ENCODE results near the gene ALG2. TPM values are rescaled to one million over a fixed set of nuclear protein-coding genes. Genes with fewer than 3 reads are reported as not detected.
A peak's percentile ranks its signal among the peaks of the same experiment; 100 is the strongest.

Gene ALG2
- total and polyA plus RNA-seq, 2 of the 13 experiments (the other 11 are each of a cell fraction or from before 2014, with no cell fraction given): 46.2 to 49.0 TPM

DNA sequence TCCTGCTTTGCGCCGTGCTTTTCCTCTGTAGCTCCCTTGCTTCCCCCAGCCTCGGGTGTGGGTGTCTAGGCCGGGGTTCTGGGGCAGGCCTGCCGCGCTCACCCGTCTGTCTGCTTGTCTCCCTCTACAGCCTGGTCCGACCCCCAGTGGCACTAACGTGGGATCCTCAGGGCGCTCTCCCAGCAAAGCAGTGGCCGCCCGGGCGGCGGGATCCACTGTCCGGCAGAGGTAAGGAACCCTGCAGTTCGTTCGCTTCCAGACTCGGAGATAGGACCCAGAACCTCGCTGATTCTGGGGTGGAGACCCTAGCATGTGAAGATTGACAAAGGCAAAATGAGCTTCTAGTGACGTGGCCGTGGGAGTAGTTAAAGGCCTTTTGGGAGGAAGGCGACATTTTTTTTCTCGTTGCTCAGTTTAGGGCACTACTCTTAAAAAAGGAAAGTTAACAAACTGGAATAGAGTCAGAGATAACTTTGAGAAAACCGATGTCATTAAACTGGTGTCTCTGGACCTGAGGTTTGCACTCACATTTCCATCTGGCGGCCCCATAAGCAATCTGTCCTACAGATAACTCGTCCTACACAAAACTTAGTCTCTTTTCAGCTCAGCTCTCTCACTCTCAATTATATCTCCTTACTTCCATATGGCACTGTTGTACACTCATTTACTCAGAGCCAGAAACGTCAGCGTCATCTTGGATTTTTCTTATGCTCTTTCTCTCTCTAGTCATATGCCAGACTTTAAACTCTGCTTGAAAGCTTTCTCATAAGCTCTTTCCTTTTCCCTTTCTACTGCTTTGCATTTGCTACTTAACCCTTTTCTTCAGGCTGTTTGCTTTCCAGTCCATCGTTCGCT lies 901 bp upstream of the ALG2 start (continued):
- TF ChIP-seq ZNF333 (CRISPR knock-in tag; IDR thresholded peaks at IDR 0.05; ENCODE audit: borderline replicate concordance) (0 out of 2 replicates have a peak, but pooled peaks have one; percentile 33), MED8 (CRISPR knock-in tag; IDR thresholded peaks at IDR 0.05; ENCODE audit: insufficient replicate concordance) (peak; percentile 25), GFI1 (CRISPR knock-in tag; IDR thresholded peaks at IDR 0.05; ENCODE audit: borderline replicate concordance) (no peak), MTF1 (CRISPR knock-in tag; IDR thresholded peaks at IDR 0.05) (no peak)
- TF ChIP-seq, protein P1, sequence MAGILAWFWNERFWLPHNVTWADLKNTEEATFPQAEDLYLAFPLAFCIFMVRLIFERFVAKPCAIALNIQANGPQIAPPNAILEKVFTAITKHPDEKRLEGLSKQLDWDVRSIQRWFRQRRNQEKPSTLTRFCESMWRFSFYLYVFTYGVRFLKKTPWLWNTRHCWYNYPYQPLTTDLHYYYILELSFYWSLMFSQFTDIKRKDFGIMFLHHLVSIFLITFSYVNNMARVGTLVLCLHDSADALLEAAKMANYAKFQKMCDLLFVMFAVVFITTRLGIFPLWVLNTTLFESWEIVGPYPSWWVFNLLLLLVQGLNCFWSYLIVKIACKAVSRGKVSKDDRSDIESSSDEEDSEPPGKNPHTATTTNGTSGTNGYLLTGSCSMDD (CRISPR knock-in tag; IDR thresholded peaks at IDR 0.05): no peak

- no CpG with 5 or more reads among the region's 25 CpGs for WGBS (ENCODE audit: low lambda C conversion rate)
- in situ Hi-C loops (cut with HindIII; ENCODE audit: extremely low pct_ligation_motif_present, low pct_unique_long_range_greater_than_20kb): no loop called here
- Histone ChIP-seq H3K4me2 (ENCODE audit: low read depth, low read length) (peak overlapping the region; percentile 78), H3K4me1 (ENCODE audit: insufficient read depth, low read length) (peaks cover 52% of the 10 kb centered on the region), H3K27ac (ENCODE audit: extremely low read length, insufficient read depth, low read length) (peak overlapping the region; percentile 99), H4K20me1 (ENCODE audit: insufficient read depth, low read length) (peaks cover 22% of the 10 kb centered on the region), H3K36me3 (replicated peaks in 1 of 2; ENCODE audit: control insufficient read depth in 1 of 2, insufficient read depth in 2 of 2, low read length in 2 of 2) (peaks cover 4 to 24% of the 10 kb centered on the region in 2 experiments), H3K27me3 (ENCODE audit: control insufficient read depth in 1 of 2, insufficient read depth in 2 of 2, low read length in 2 of 2) (no peaks in the 10 kb centered on the region; a peak in 1 of 5 replicates), H3K9ac (ENCODE audit: insufficient read depth, low read depth, low read length) (peak overlapping the region; percentile 98), H3K4me3 (replicated peaks in 1 of 3; ENCODE audit: insufficient read depth in 1 of 3, low read depth in 2 of 3, low read length in 3 of 3) (peak overlapping the region; percentile 89 to 97 (median 94)), H3K9me3 (ENCODE audit: low read length) (no peaks in the 10 kb centered on the region), H2AFZ (ENCODE audit: low read length) (no peak overlapping the region), H3K79me2 (ENCODE audit: insufficient read depth, low read length) (peaks cover 77% of the 10 kb centered on the region)
- TSS peak; percentile 47 for BruUV-seq (replicated peaks)
- POLR2A ChIA-PET: interaction anchor here (1.0 to 2.6 kb wide), 12 partner anchors 9 to 877 kb away, joined by 3 to 27 read pairs (median 6); partner anchors contain the start of genes NR4A3 and TGFBR1
- ATAC-seq (peak; percentile 38), DNase-seq (ENCODE audit: low spot score) (no peak), FAIRE-seq (no peak)
- intact Hi-C loops (cut with micrococcal nuclease; ENCODE audit: unreplicated experiment): no loop called here
- CTCF ChIA-PET (ENCODE audit: low intra/inter-chr PET ratio, low total read pairs): no interaction called here
- peak; percentile 38; the same call in 1 of the 2 replicates for TF ChIP-seq ZNF589 (CRISPR knock-in tag; conservative IDR thresholded peaks at IDR 0.05)
- TF ChIP-seq SMYD3 (CRISPR knock-in tag; IDR thresholded peaks at IDR 0.05): 0 out of 2 replicates have a peak, but pooled peaks have one; percentile 19
- 0 out of 2 replicates have a peak, but pooled peaks have one; percentile 12 for TF ChIP-seq ZSCAN30 (CRISPR knock-in tag; IDR thresholded peaks at IDR 0.05)
- no peak for TF ChIP-seq HMGXB3 (CRISPR knock-in tag; IDR thresholded peaks at IDR 0.05; ENCODE audit: borderline replicate concordance)
- no peak for TF ChIP-seq ZNF569 (CRISPR knock-in tag; IDR thresholded peaks at IDR 0.05; ENCODE audit: borderline replicate concordance)
- no peak for TF ChIP-seq MAFG (CRISPR knock-in tag; IDR thresholded peaks at IDR 0.05)
- TF ChIP-seq ZNF432 (CRISPR knock-in tag; IDR thresholded peaks at IDR 0.05; ENCODE audit: borderline replicate concordance): no peak
These were observed 499 bp downstream of the ALG2 start for GRCh38 chr9:99221266-99221620.

Measured in HepG2 (cell line).